Medulla oblongata (tissue), 1 donor: ENCODE results near the gene PPIP5K2.

Experiments
- DNase-seq: peaks from one replicate; pipeline ENCODE4 v3.0.0-alpha.2; 2015; ENCODE audit errors: extremely low spot score

The PPIP5K2 gene

GRCh38 chr5:103245761-103246160 is 125.7 kb downstream of the PPIP5K2 start:
- DNase-seq = no peak

- no peak for DNase-seq
These were observed 127.0 kb downstream of the PPIP5K2 start for GRCh38 chr5:103247118-103247517.

GRCh38 chr5:103249068-103249467 is 129.0 kb downstream of the PPIP5K2 start:
- no peak for DNase-seq

GRCh38 chr5:103254921-103255320 is 134.8 kb downstream of the PPIP5K2 start:
- DNase-seq = no peak

GRCh38 chr5:103255691-103256090 is 135.6 kb downstream of the PPIP5K2 start:
- no peak for DNase-seq

GRCh38 chr5:103256178-103256577 is 136.1 kb downstream of the PPIP5K2 start:
- peak; percentile 57 for DNase-seq

- DNase-seq = peak; percentile 97
These were observed 138.4 kb downstream of the PPIP5K2 start, which contains the start of gene MACIR for GRCh38 chr5:103258368-103258956. MACIR (plus strand) TSS chr5:103258763; CDS start chr5:103275920, 17,157 bp downstream.

- DNase-seq = peak; percentile 57
These were observed 139.0 kb downstream of the PPIP5K2 start for GRCh38 chr5:103258957-103259704.

GRCh38 chr5:103259705-103260355 is 139.7 kb downstream of the PPIP5K2 start:
- DNase-seq = peak; percentile 49

GRCh38 chr5:103260951-103261350 is 140.8 kb downstream of the PPIP5K2 start:
- no peak for DNase-seq
